Measurements from ENCODE around the gene SUPT16H. TPM values are rescaled to one million over a fixed set of nuclear protein-coding genes. Genes with fewer than 3 reads are reported as not detected.

SUPT16H gene
- total RNA-seq, 1 donor from 2014 or later, result 122 TPM

- H3K4me3 Mint-ChIP-seq, result no peak overlapping the region
Measured at GRCh38 chr14:21415329-21415728, 31.5 kb upstream of the SUPT16H start.

DNA sequence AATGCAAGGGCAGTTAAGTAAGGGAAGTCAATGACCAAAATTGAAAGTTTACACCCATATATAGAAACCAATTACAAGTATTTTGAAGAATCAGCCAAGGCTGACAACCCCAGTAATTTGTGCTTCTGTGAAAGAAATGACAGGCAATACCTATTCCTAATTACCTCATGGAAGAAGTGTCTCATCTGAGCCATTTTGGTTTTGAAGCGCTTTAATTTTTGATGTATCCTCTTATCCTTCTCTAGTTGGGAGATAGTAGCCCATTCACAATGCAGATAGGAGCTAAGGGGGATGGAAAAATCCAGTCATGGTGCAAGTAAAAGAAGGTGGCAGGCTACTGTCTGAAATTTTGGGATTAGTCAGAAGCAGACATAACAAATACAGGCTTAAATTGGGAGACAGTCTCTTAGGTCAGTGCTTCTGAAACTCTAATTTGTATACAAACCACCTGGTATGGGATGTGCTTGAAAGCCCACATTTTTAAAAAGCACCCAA, 30.4 kb upstream of the SUPT16H start:
- Mint-ChIP-seq H3K4me1 (ENCODE audit: unreplicated experiment) (no peaks in the 10 kb centered on the region), H3K27me3 (no peaks in the 10 kb centered on the region), H3K9me3 (no peaks in the 10 kb centered on the region), H3K4me3 (no peak overlapping the region), H3K36me3 (peaks cover 26% of the 10 kb centered on the region), H3K27ac (no peak overlapping the region)
- no peak for TF ChIP-seq CTCF (conservative IDR thresholded peaks at IDR 0.05)
- no peak for DNase-seq (ENCODE audit: extremely low spot score, unreplicated experiment)

More at GRCh38 chr14:21415329-21415728, 31.5 kb upstream of the SUPT16H start:
- Mint-ChIP-seq H3K9me3 (no peaks in the 10 kb centered on the region), H3K27ac (no peak overlapping the region), H3K36me3 (peaks cover 25% of the 10 kb centered on the region), H3K4me1 (ENCODE audit: unreplicated experiment) (no peaks in the 10 kb centered on the region), H3K27me3 (no peaks in the 10 kb centered on the region)
- TF ChIP-seq CTCF (conservative IDR thresholded peaks at IDR 0.05), result no peak
- no peak for DNase-seq (ENCODE audit: extremely low spot score, unreplicated experiment)

DNA sequence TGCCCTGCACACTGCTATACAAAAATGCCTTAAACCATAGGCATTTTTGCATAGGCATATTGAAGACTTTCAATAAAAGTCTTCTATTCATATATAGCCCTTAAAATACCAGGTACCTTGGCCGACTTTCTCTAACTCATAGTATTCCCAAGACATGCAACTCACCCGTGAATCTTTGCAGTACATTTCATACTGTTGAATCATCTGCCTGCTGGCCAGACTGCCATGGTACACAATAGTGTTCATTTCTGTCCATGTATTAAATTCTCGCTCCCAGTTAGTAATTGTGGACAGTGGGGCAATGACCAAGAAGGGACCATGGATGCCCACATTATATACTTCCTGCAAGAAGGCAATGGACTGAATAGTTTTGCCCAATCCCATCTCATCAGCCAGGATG, 24.3 kb upstream of the SUPT16H start:
- Mint-ChIP-seq H3K9me3 (no peaks in the 10 kb centered on the region), H3K27ac (no peak overlapping the region), H3K4me1 (ENCODE audit: unreplicated experiment) (no peaks in the 10 kb centered on the region), H3K4me3 (no peak overlapping the region), H3K36me3 (peaks cover 40% of the 10 kb centered on the region), H3K27me3 (no peaks in the 10 kb centered on the region)
- no peak for DNase-seq (ENCODE audit: extremely low spot score, unreplicated experiment)
- TF ChIP-seq CTCF (conservative IDR thresholded peaks at IDR 0.05), result no peak

DNA sequence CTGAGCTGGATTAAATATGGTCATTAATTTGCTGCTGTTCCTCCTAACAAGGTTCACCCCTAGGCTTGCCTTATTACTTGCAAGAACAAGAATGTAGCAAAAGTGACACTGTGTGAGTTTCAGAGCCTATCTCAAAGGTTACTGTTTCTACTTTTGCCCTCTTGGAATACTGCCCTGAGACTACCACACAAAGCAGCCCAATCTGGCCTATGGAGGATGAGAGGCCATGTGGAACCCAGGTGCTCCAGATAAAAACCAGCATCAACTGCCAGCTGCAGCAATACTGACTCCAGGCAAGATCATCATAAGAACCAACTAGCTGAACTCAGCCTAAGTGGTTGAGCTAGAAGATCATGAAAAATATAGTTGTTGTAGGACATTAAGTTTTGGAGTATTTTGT, 22.4 kb upstream of the SUPT16H start:
- Mint-ChIP-seq H3K27me3 (no peaks in the 10 kb centered on the region), H3K4me3 (no peak overlapping the region), H3K9me3 (no peaks in the 10 kb centered on the region), H3K36me3 (peaks cover 37% of the 10 kb centered on the region), H3K27ac (no peak overlapping the region), H3K4me1 (ENCODE audit: unreplicated experiment) (no peaks in the 10 kb centered on the region)
- no peak for TF ChIP-seq CTCF (conservative IDR thresholded peaks at IDR 0.05)
- no peak for DNase-seq (ENCODE audit: extremely low spot score, unreplicated experiment)

DNA sequence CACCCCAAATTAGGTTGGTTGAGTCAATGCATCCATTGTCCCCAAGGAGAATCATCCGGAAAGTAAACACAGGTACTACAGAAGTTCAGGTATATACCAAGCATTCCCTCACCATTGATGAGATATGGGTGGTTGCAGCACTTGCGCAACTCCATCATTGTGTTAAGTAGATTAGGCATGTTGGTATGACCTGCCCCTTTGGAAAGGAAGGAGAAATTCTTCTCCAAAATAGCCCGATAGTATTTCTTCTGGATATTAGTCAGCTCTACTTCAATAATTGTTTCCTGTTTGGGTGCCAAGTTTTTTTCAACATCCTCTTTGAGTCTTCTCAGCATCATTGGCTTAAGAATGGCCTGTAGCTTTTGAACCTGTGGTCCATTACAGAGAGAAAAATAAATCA, 21.3 kb upstream of the SUPT16H start:
- Mint-ChIP-seq H3K36me3 (peaks cover 41% of the 10 kb centered on the region), H3K4me3 (no peak overlapping the region)

More for the DNA sequence above, 21.3 kb upstream of the SUPT16H start:
- Mint-ChIP-seq H3K4me1 (ENCODE audit: unreplicated experiment) (no peaks in the 10 kb centered on the region), H3K27me3 (no peaks in the 10 kb centered on the region), H3K9me3 (no peaks in the 10 kb centered on the region), H3K27ac (no peak overlapping the region)
- no peak for DNase-seq (ENCODE audit: extremely low spot score, unreplicated experiment)
- TF ChIP-seq CTCF (conservative IDR thresholded peaks at IDR 0.05), result no peak
